ENCODE data around the gene CSH2. TPM values are rescaled to one million over a fixed set of nuclear protein-coding genes. Genes with fewer than 3 reads are reported as not detected.

CSH2 gene
- total and polyA plus RNA-seq, 2 of the 8 experiments (the other 6 are each of a cell fraction or from before 2014, with no cell fraction given), result 0.43 TPM; not detected in 1

DNA sequence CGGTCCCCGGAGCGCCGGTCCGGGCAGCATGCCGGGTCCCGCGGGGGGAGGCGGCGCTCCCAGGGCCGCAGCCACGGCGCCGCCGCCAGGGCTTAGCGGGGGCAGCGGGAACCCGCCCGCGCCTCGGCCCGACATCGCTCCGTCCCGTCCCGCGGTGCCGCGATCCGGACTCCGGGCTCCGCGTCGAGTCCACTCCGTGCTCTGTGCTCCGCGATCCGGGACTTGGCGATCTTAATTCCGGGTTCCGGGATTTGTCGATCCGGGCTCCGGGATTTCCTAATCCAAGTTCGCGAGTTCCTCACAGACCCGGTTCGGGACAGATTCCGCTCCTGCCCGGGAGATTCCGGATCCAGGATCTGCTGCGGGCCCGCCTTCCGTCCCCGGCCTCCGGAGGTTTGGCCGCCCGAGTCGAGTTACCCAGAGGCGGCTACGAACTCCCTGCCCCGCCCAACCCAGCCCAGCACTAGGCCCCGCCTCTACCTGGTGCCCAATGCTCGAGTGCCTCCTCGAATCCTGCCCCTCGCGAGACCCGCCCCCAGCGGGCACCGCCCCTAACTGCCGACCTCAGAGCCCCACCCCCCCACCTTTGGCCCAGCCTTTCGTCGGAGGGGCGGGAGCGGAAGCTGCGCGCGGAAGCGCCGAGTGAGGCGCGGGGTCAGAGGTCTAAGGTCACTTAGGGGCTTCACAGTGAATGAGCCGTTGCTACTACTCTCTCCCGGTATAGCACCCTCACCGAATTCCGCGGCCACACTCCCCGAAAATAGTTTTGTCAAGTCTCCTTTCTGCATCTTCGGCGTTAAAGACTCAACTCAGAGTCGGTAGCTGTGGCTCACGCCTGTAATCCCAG lies 30.7 kb downstream of the CSH2 start, which contains the start of gene SMARCD2 (continued):
- TF ChIP-seq CHD7 (IDR thresholded peaks at IDR 0.05; ENCODE audit: insufficient replicate concordance, low read length), result no peak
- peak; percentile 65 for TF ChIP-seq E2F6 (IDR thresholded peaks at IDR 0.05)
- peak; percentile 59; the same call in 1 of the 2 replicates for TF ChIP-seq CHD1 (IDR thresholded peaks at IDR 0.05; ENCODE audit: low read depth, low read length)
- peak; percentile 89 for TF ChIP-seq TAF1 (IDR thresholded peaks at IDR 0.05; ENCODE audit: low read depth, low read length)
- TF ChIP-seq GABPA (IDR thresholded peaks at IDR 0.05; ENCODE audit: borderline replicate concordance, insufficient read depth, low read length), result peak; percentile 85
- TF ChIP-seq YY1 (IDR thresholded peaks at IDR 0.05; ENCODE audit: low read depth, low read length), result peak; percentile 83
- no peak for TF ChIP-seq KDM1A (IDR thresholded peaks at IDR 0.05; ENCODE audit: borderline replicate concordance, low read length)
- TF ChIP-seq PHF8 (conservative IDR thresholded peaks at IDR 0.05; ENCODE audit: low read depth, low read length), result peak; percentile 40
- TF ChIP-seq CBX8 (IDR thresholded peaks at IDR 0.05; ENCODE audit: borderline replicate concordance, low read depth, low read length), result no peak

Measured in H1 (cell line).